Adrenal gland (tissue), 12 donors: ENCODE results near the gene IER3IP1. TPM values are rescaled to one million over a fixed set of nuclear protein-coding genes. Genes with fewer than 3 reads are reported as not detected.

Experiments used
- DNase-seq, 7 donors: peaks; one replicate each; pipeline ENCODE4 v3.0.0-alpha.2; 2019 to 2020
- H3K27ac ChIP-seq, 5 donors: fragments of 200-600 bp; sonication (generic) in 4 of 5; 1 replicate in 3 of 5; 2 replicates in 2 of 5; pipeline versions ENCODE4 v1.5.1 to v1.8.0; 2016 to 2020; ENCODE audit warnings: mild to moderate bottlenecking in 1 of 5
- H3K27me3 ChIP-seq: fragments of 200-600 bp; 2 replicates; pipeline ENCODE4 v1.8.0; 2021
- H3K36me3 ChIP-seq, 2 donors: fragments of 200-600 bp; replicated peaks in 1 of 2; 1 replicate in 1 of 2; 2 replicates in 1 of 2; pipeline versions ENCODE4 v1.5.1 to v1.8.0; 2018 to 2022
- H3K4me1 ChIP-seq, 2 donors: fragments of 200-600 bp; replicated peaks in 1 of 2; 1 replicate in 1 of 2; 2 replicates in 1 of 2; pipeline versions ENCODE4 v1.5.1 to v1.8.0; 2018 to 2021
- H3K4me3 ChIP-seq, 4 donors: fragments of 200-600 bp; sonication (generic) in 3 of 4; one replicate each; pipeline ENCODE4 v1.5.1; 2016 to 2018
- H3K9me3 ChIP-seq, 3 donors: fragments of 200-600 bp; sonication (generic) in 1 of 3; replicated peaks in 1 of 3; 1 replicate in 2 of 3; 2 replicates in 1 of 3; pipeline versions ENCODE4 v1.5.1 to v1.8.0; 2016 to 2021
- CTCF ChIP-seq, 6 experiments: fragments of 450-650 bp in 4 of 6; fragments of 200-600 bp in 2 of 6; sonication (generic) in 1 of 6; IDR thresholded peaks; 1 replicate in 5 of 6; 2 replicates in 1 of 6; pipeline versions ENCODE4 v1.5.1 to v1.8.0; 2016 to 2021; ENCODE audit warnings: antibody characterized with exemption in 6 of 6, mild to moderate bottlenecking in 2 of 6, moderate library complexity in 1 of 6
- POLR2A ChIP-seq, 2 donors: fragments of 450-650 bp; IDR thresholded peaks; one replicate each; pipeline ENCODE4 v1.6.1; 2017; ENCODE audit warnings: antibody characterized with exemption in 2 of 2, mild to moderate bottlenecking in 2 of 2, moderate library complexity in 1 of 2
- WGBS, 4 donors: extraction: QIAGEN DNeasy Blood & Tissue Kit in 2 of 4; methylation state at CpG; one replicate each; pipeline versions ENCODE4 v1.1.5 to v1.1.7; 2013 to 2017; 5-methylcytosine and 5-hydroxymethylcytosine counted together
- intact Hi-C, 2 donors: fragments of 100-400 bp; cut with DNase I; formaldehyde crosslinking; loops; one replicate each; pipeline versions ENCODE4 v1.14.1 to v1.15.0; 2022 to 2023
- polyA plus RNA-seq, 3 donors: library from polyadenylated mRNA; stranded (reverse); fragments of 200-250 nt in 2 of 3; fragments of 350-450 nt in 1 of 3; fragmentation: Illumina TruSeq in 1 of 3; extraction: RNeasy Lipid Tissue Mini Kit (QIAGEN cat#74804) in 1 of 3; gene quantifications; one replicate each; pipeline ENCODE4 v1.2.3, GENCODE V29; 2013 to 2014
- total RNA-seq, 9 donors: library from RNA; depleted of rRNA in 4 of 9; stranded (reverse); fragments of >200 nt in 4 of 9; fragments of 120-200 nt in 1 of 9; fragmentation: NEBNext Ultra II Directional in 1 of 9; extraction: Animal tissue kit (Norgen Biotek cat#: 25700) in 1 of 9; gene quantifications; one replicate each; pipeline versions ENCODE4 v1.1.0 to v1.2.4, GENCODE V29; 2013 to 2023
- donor health status: healthy with polysubstance abuse.
- donor health status: Bipolar disorder and iron deficiency.
- donor health status: DM: yes; HTN: yes; CAD: no.
- donor health status: DM: no; HTN: no; CAD: no.
- donor health status: DM: no; HTN: no; CAD: no.
- donor health status: DM: yes; HTN: yes; CAD: no.

IER3IP1 gene
- total and polyA plus RNA-seq, 12 donors, result 5.7 to 34.5 (median 12.9) TPM

GRCh38 chr18:47115205-47115604, 61.0 kb downstream of the IER3IP1 start:
- peaks cover 0 to 30% of the 10 kb centered on the region in 2 donors for H3K36me3 ChIP-seq
- TF ChIP-seq CTCF (IDR thresholded peaks at IDR 0.05), result no peak
- TF ChIP-seq POLR2A (IDR thresholded peaks at IDR 0.05), result no peak
- H3K27ac ChIP-seq, result no peak overlapping the region

GRCh38 chr18:47113796-47114540, 62.2 kb downstream of the IER3IP1 start:
- H3K36me3 ChIP-seq, result peaks cover 0 to 33% of the 10 kb centered on the region in 2 donors
- no peaks in the 10 kb centered on the region for H3K27me3 ChIP-seq
- WGBS, 4 donors, result 89 to 98% (median 96%) methylated on average over 2 of the region's 2 CpGs
- H3K4me1 ChIP-seq, result peaks cover 0 to 8% of the 10 kb centered on the region in 2 donors
- no peak overlapping the region for H3K27ac ChIP-seq
- TF ChIP-seq POLR2A (IDR thresholded peaks at IDR 0.05) (no peak), CTCF (IDR thresholded peaks at IDR 0.05) (no peak)
- no peak for DNase-seq
- no peaks in the 10 kb centered on the region for H3K9me3 ChIP-seq
- H3K4me3 ChIP-seq, result no peak overlapping the region
- intact Hi-C loops, result no loop called here

More at GRCh38 chr18:47115205-47115604, 61.0 kb downstream of the IER3IP1 start:
- WGBS, 4 donors, result 84 to 90% (median 87%) methylated on average over 2 of the region's 2 CpGs
- no peaks in the 10 kb centered on the region for H3K9me3 ChIP-seq
- no peak for DNase-seq
- intact Hi-C loops, result no loop called here
- H3K27me3 ChIP-seq, result no peaks in the 10 kb centered on the region
- peaks cover 0 to 8% of the 10 kb centered on the region in 2 donors for H3K4me1 ChIP-seq
- no peak overlapping the region for H3K4me3 ChIP-seq

DNA sequence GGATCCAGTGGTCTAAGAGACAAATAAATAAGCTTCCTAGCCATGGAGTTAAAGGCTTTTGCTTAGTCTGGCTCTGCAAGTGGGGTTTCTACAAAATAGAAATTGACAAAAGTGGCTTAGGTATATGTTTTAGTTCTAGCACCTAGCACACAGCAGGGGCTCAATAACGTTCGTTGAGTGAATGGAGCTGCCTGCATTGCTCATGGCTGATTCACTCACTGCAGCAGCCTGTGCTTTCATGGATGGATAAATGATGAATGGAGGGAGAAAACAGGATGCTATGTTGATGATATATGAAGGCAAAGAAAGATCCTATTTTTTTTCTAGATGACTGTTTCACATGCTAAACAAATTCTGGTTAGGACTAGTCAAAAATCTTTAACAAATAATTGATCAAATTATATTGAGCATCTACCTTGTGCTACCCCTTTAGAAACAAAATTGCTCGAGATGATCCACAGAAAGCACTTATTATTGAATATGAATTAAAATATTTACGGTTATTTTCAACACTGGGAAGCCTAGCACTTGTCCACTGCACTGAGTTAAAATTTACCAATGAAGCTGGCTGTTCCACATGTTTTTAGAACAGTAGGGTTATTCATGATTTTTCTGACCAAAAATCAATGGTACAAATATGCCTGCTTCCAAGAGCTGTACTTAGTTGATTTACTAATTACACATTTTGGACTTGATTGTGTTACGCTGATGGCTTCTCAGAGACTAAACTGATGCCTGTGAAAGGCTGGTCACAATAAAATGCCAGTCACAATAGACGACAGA, 65.5 kb downstream of the IER3IP1 start:
- no peak overlapping the region for H3K27ac ChIP-seq
- H3K9me3 ChIP-seq, result no peaks in the 10 kb centered on the region
- no peak overlapping the region for H3K4me3 ChIP-seq
- TF ChIP-seq CTCF (IDR thresholded peaks at IDR 0.05), result no peak
- no peak for TF ChIP-seq POLR2A (IDR thresholded peaks at IDR 0.05)
- H3K27me3 ChIP-seq, result no peaks in the 10 kb centered on the region
- no peaks in the 10 kb centered on the region for H3K4me1 ChIP-seq
- no peak for DNase-seq
- intact Hi-C loops, result no loop called here
- H3K36me3 ChIP-seq, result peaks cover 0 to 46% of the 10 kb centered on the region in 2 donors
- 84 to 88% (median 85%) methylated on average over 6 of the region's 6 CpGs for WGBS, 4 donors

GRCh38 chr18:47109720-47110119, 66.4 kb downstream of the IER3IP1 start:
- no peaks in the 10 kb centered on the region for H3K27me3 ChIP-seq
- no peak overlapping the region for H3K27ac ChIP-seq
- no peak overlapping the region for H3K4me3 ChIP-seq
- DNase-seq, result no peak
- no peaks in the 10 kb centered on the region for H3K9me3 ChIP-seq
- WGBS, 4 donors, result 74 to 87% (median 76%) methylated on average over 1 of the region's 1 CpG
- intact Hi-C loops, result loop anchor here in 1 of 2 donors (10.0 kb wide), 1 partner anchor 95 kb away; no protein-coding TSS in a partner anchor
- no peaks in the 10 kb centered on the region for H3K4me1 ChIP-seq
- TF ChIP-seq CTCF (IDR thresholded peaks at IDR 0.05) (no peak), POLR2A (IDR thresholded peaks at IDR 0.05) (no peak)
- H3K36me3 ChIP-seq, result peaks cover 0 to 52% of the 10 kb centered on the region in 2 donors
